ENCODE measurements around the gene ARL16.

- TF ChIP-seq, protein P1, sequence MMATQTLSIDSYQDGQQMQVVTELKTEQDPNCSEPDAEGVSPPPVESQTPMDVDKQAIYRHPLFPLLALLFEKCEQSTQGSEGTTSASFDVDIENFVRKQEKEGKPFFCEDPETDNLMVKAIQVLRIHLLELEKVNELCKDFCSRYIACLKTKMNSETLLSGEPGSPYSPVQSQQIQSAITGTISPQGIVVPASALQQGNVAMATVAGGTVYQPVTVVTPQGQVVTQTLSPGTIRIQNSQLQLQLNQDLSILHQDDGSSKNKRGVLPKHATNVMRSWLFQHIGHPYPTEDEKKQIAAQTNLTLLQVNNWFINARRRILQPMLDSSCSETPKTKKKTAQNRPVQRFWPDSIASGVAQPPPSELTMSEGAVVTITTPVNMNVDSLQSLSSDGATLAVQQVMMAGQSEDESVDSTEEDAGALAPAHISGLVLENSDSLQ (IDR thresholded peaks at IDR 0.05), result no peak
- TF ChIP-seq ARNT (IDR thresholded peaks at IDR 0.05) (no peak), SUZ12 (IDR thresholded peaks at IDR 0.05) (no peak), FOXA1 (IDR thresholded peaks at IDR 0.05) (no peak), FOXK2 (IDR thresholded peaks at IDR 0.05) (no peak)
Observed at GRCh38 chr17:81722184-81723120, 38.9 kb upstream of the ARL16 start.

Measured in HEK293T (cell line).